Measurements from ENCODE around the gene TNFRSF12A. TPM values are rescaled to one million over a fixed set of nuclear protein-coding genes. Genes with fewer than 3 reads are reported as not detected.

The TNFRSF12A gene
- total RNA-seq, 1 donor from 2014 or later, result 14.3 TPM

- Mint-ChIP-seq H3K27ac (no peak overlapping the region), H3K4me3 (peak overlapping the region; percentile 18), H3K36me3 (no peaks in the 10 kb centered on the region), H3K4me1 (peaks cover 30% of the 10 kb centered on the region), H3K27me3 (ENCODE audit: insufficient read depth, low read depth) (peaks cover 35% of the 10 kb centered on the region), H3K9me3 (no peaks in the 10 kb centered on the region)
- Histone ChIP-seq H3K9ac (no peak overlapping the region), H3K4me1 (peaks cover 38% of the 10 kb centered on the region), H2AFZ (replicated peaks) (no peak overlapping the region), H3K27ac (no peak overlapping the region), H3K9me3 (ENCODE audit: low read depth) (no peaks in the 10 kb centered on the region), H3K4me3 (peak overlapping the region; percentile 29), H3K36me3 (no peaks in the 10 kb centered on the region), H3K27me3 (peaks cover 76% of the 10 kb centered on the region), H3F3A (ENCODE audit: low read depth) (peaks cover 49% of the 10 kb centered on the region), H3K79me2 (ENCODE audit: low read depth) (no peaks in the 10 kb centered on the region), H4K20me1 (ENCODE audit: low read depth) (peaks cover 15% of the 10 kb centered on the region), H3K4me2 (peak overlapping the region; percentile 65)
- peak; percentile 59 for DNase-seq (ENCODE audit: low spot score)
- TF ChIP-seq EZH2 (IDR thresholded peaks at IDR 0.05), result peak; percentile 9
- TF ChIP-seq EZH2phosphoT487 (IDR thresholded peaks at IDR 0.05), result no peak
These were observed 12.0 kb upstream of the TNFRSF12A start for GRCh38 chr16:3007957-3008689.

- Histone ChIP-seq H3K4me3 (no peak overlapping the region), H3F3A (ENCODE audit: low read depth) (peaks cover 49% of the 10 kb centered on the region), H3K36me3 (no peaks in the 10 kb centered on the region), H4K20me1 (ENCODE audit: low read depth) (peaks cover 18% of the 10 kb centered on the region), H3K4me1 (peaks cover 38% of the 10 kb centered on the region), H3K9ac (no peak overlapping the region), H3K9me3 (ENCODE audit: low read depth) (no peaks in the 10 kb centered on the region), H3K4me2 (peak overlapping the region; percentile 65), H2AFZ (replicated peaks) (no peak overlapping the region), H3K79me2 (ENCODE audit: low read depth) (no peaks in the 10 kb centered on the region), H3K27ac (no peak overlapping the region), H3K27me3 (peaks cover 81% of the 10 kb centered on the region)
- TF ChIP-seq EZH2phosphoT487 (IDR thresholded peaks at IDR 0.05), result no peak
- TF ChIP-seq CTCF (IDR thresholded peaks at IDR 0.05), result no peak
- no peak for TF ChIP-seq EZH2 (IDR thresholded peaks at IDR 0.05)
- H3K9me3 Mint-ChIP-seq, result no peaks in the 10 kb centered on the region
- no peak for DNase-seq (ENCODE audit: low spot score)
- H3K27me3 Mint-ChIP-seq (ENCODE audit: insufficient read depth, low read depth), result peaks cover 35% of the 10 kb centered on the region
- peaks cover 30% of the 10 kb centered on the region for H3K4me1 Mint-ChIP-seq
- no peak overlapping the region for H3K4me3 Mint-ChIP-seq
- H3K27ac Mint-ChIP-seq, result no peak overlapping the region
- H3K36me3 Mint-ChIP-seq, result no peaks in the 10 kb centered on the region
These were observed 11.5 kb upstream of the TNFRSF12A start for GRCh38 chr16:3008690-3009037.

- no peak for TF ChIP-seq EZH2phosphoT487 (IDR thresholded peaks at IDR 0.05)
- no peak for TF ChIP-seq CTCF (IDR thresholded peaks at IDR 0.05)
- no peak for TF ChIP-seq EZH2 (IDR thresholded peaks at IDR 0.05)
- Histone ChIP-seq H2AFZ (replicated peaks) (no peak overlapping the region), H3F3A (ENCODE audit: low read depth) (peaks cover 48% of the 10 kb centered on the region), H4K20me1 (ENCODE audit: low read depth) (peaks cover 28% of the 10 kb centered on the region), H3K4me1 (peaks cover 38% of the 10 kb centered on the region), H3K9ac (no peak overlapping the region), H3K79me2 (ENCODE audit: low read depth) (no peaks in the 10 kb centered on the region), H3K36me3 (no peaks in the 10 kb centered on the region), H3K4me2 (peak overlapping the region; percentile 65), H3K9me3 (ENCODE audit: low read depth) (no peaks in the 10 kb centered on the region), H3K4me3 (peak overlapping the region; percentile 14), H3K27me3 (peaks cover 87% of the 10 kb centered on the region), H3K27ac (no peak overlapping the region)
- H3K9me3 Mint-ChIP-seq, result no peaks in the 10 kb centered on the region
- H3K36me3 Mint-ChIP-seq, result no peaks in the 10 kb centered on the region
- DNase-seq (ENCODE audit: low spot score), result peak; percentile 73
- no peak overlapping the region for H3K4me3 Mint-ChIP-seq
- no peak overlapping the region for H3K27ac Mint-ChIP-seq
- H3K27me3 Mint-ChIP-seq (ENCODE audit: insufficient read depth, low read depth), result peaks cover 44% of the 10 kb centered on the region
- peaks cover 34% of the 10 kb centered on the region for H3K4me1 Mint-ChIP-seq
These were observed 10.4 kb upstream of the TNFRSF12A start for GRCh38 chr16:3009568-3010390.
